WTC11 (cell line): ENCODE results near the gene WNT8A. TPM values are rescaled to one million over a fixed set of nuclear protein-coding genes. Genes with fewer than 3 reads are reported as not detected.
"Not testable (repeated sequence)": the region's sequence is repeated elsewhere in the genome, so short reads cannot be mapped to it uniquely, and the experiment has no call there.

ENCODE experiments used
- ATAC-seq: fragments of 200-7000 bp; cut with Tn5 transposase; 2 replicates; pipeline ENCODE4 v1.10.0; 2021; ENCODE audit warnings: mild to moderate bottlenecking, moderate library complexity
- CTCF ChIA-PET: fragments of 300-600 bp; sonication (Branson Sonifier 250); formaldehyde crosslinking; loops from one replicate; lab custom pipeline; 2021; ENCODE audit warnings: antibody characterized with exemption; lab: Charles Lee
- POLR2A ChIA-PET: fragments of 350-600 bp; sonication (Branson Sonifier 250); formaldehyde crosslinking; loops from one replicate; lab custom pipeline; 2021; ENCODE audit warnings: antibody characterized with exemption; lab: Charles Lee
- DNase-seq: peaks from one replicate; pipeline ENCODE4 v3.0.0; 2021; ENCODE audit warnings: low spot score
- H3K27ac Mint-ChIP-seq: 2 replicates; pipeline ENCODE4 v1.8.0; 2021; ENCODE audit warnings: mixed read lengths
- H3K27me3 Mint-ChIP-seq: 2 replicates; pipeline ENCODE4 v1.8.0; 2021; ENCODE audit warnings: low read depth, mild to moderate bottlenecking, moderate library complexity, mixed read lengths
- H3K36me3 Mint-ChIP-seq: 2 replicates; pipeline ENCODE4 v1.8.0; 2021; ENCODE audit warnings: mixed read lengths
- H3K4me1 Mint-ChIP-seq: 2 replicates; pipeline ENCODE4 v1.8.0; 2022; ENCODE audit warnings: mixed read lengths
- H3K4me3 Mint-ChIP-seq: 2 replicates; pipeline ENCODE4 v1.8.0; 2021; ENCODE audit warnings: mild to moderate bottlenecking, moderate library complexity, mixed read lengths
- H3K9me3 Mint-ChIP-seq: 2 replicates; pipeline ENCODE4 v1.8.0; 2021; ENCODE audit warnings: mixed read lengths
- ATF3 ChIP-seq: sonication (generic); formaldehyde crosslinking; conservative IDR thresholded peaks from 2 replicates; pipeline ENCODE4 v1.8.1; 2022; ENCODE audit warnings: mild to moderate bottlenecking, missing genetic modification reagents
- CREB1 ChIP-seq: sonication (generic); formaldehyde crosslinking; IDR thresholded peaks from 2 replicates; pipeline ENCODE4 v1.8.0; 2023; ENCODE audit warnings: mild to moderate bottlenecking, missing genetic modification reagents
- CREM ChIP-seq: sonication (generic); formaldehyde crosslinking; IDR thresholded peaks from 2 replicates; pipeline ENCODE4 v1.8.1; 2022; ENCODE audit warnings: mild to moderate bottlenecking, missing genetic modification reagents, moderate library complexity
- E2F5 ChIP-seq: sonication (generic); formaldehyde crosslinking; IDR thresholded peaks from 2 replicates; pipeline ENCODE4 v1.8.1; 2022; ENCODE audit warnings: mild to moderate bottlenecking, moderate library complexity, missing genetic modification reagents
- ELF4 ChIP-seq: sonication (generic); formaldehyde crosslinking; IDR thresholded peaks from 2 replicates; pipeline ENCODE4 v1.8.1; 2022; ENCODE audit warnings: low read depth, mild to moderate bottlenecking, moderate library complexity, missing genetic modification reagents
- ERG ChIP-seq: fragments of 250-450 bp; sonication (Bioruptor Pico); IDR thresholded peaks from 2 replicates; pipeline ENCODE4 v1.8.0; 2021; ENCODE audit warnings: mild to moderate bottlenecking
- ESRRA ChIP-seq: sonication (generic); formaldehyde crosslinking; IDR thresholded peaks from 2 replicates; pipeline ENCODE4 v1.8.1; 2022; ENCODE audit warnings: mild to moderate bottlenecking, missing genetic modification reagents, borderline replicate concordance
- FOXK1 ChIP-seq: sonication (generic); formaldehyde crosslinking; IDR thresholded peaks from 2 replicates; pipeline ENCODE4 v1.8.0; 2022; ENCODE audit warnings: mild to moderate bottlenecking, moderate library complexity, missing genetic modification reagents
- JAZF1 ChIP-seq: fragments of 250-450 bp; sonication (Bioruptor Pico); IDR thresholded peaks from 2 replicates; pipeline ENCODE4 v1.9.0; 2021; ENCODE audit warnings: moderate library complexity, mild to moderate bottlenecking, inconsistent platforms
- MLX ChIP-seq: sonication (generic); formaldehyde crosslinking; IDR thresholded peaks from 2 replicates; pipeline ENCODE4 v1.8.1; 2023; ENCODE audit warnings: mild to moderate bottlenecking, missing genetic modification reagents, moderate library complexity
- NFYB ChIP-seq: sonication (generic); formaldehyde crosslinking; conservative IDR thresholded peaks from 2 replicates; pipeline ENCODE4 v1.8.0; 2022; ENCODE audit warnings: low read depth, missing genetic modification reagents
- NR1H2 ChIP-seq: sonication (generic); formaldehyde crosslinking; IDR thresholded peaks from 2 replicates; pipeline ENCODE4 v1.9.0; 2021; ENCODE audit warnings: mild to moderate bottlenecking, moderate library complexity, missing genetic modification reagents
- NR2C2 ChIP-seq: sonication (generic); formaldehyde crosslinking; IDR thresholded peaks from 2 replicates; pipeline ENCODE4 v1.8.0; 2022; ENCODE audit warnings: mild to moderate bottlenecking, missing genetic modification reagents
- SMAD4 ChIP-seq: sonication (generic); formaldehyde crosslinking; IDR thresholded peaks from 2 replicates; pipeline ENCODE4 v1.8.0; 2022; ENCODE audit warnings: mild to moderate bottlenecking, missing genetic modification reagents
- TEAD1 ChIP-seq: sonication (generic); formaldehyde crosslinking; IDR thresholded peaks from 2 replicates; pipeline ENCODE4 v1.8.0; 2022; ENCODE audit warnings: mild to moderate bottlenecking, missing genetic modification reagents
- USF2 ChIP-seq: sonication (generic); formaldehyde crosslinking; IDR thresholded peaks from 2 replicates; pipeline ENCODE4 v1.8.1; 2023; ENCODE audit warnings: mild to moderate bottlenecking, missing genetic modification reagents, moderate library complexity
- ZNF121 ChIP-seq: sonication (generic); formaldehyde crosslinking; IDR thresholded peaks from 2 replicates; pipeline ENCODE4 v1.8.0; 2023; ENCODE audit warnings: missing genetic modification reagents
- total RNA-seq: library from RNA; stranded (reverse); gene quantifications from 3 replicates; pipeline ENCODE4 v1.2.3, GENCODE V29; 2021

Gene WNT8A
- total RNA-seq, 1 experiment from 2014 or later = not detected

- H3K27me3 Mint-ChIP-seq, H3K36me3 Mint-ChIP-seq, H3K27ac Mint-ChIP-seq, H3K4me1 Mint-ChIP-seq, DNase-seq, H3K9me3 Mint-ChIP-seq, H3K4me3 Mint-ChIP-seq, ATAC-seq: not testable (repeated sequence)
- POLR2A ChIA-PET = interaction anchor here (0.7 kb wide), 1 partner anchor 13 kb away, joined by 3 read pairs; no protein-coding TSS in a partner anchor
- peak; percentile 44; the same call in 1 of the 2 replicates for TF ChIP-seq ZNF121 (CRISPR knock-in tag)
- CTCF ChIA-PET = interaction anchor here (1.0 kb wide), 1 partner anchor 17 kb away, joined by 4 read pairs; no protein-coding TSS in a partner anchor
Measured at GRCh38 chr5:138052718-138053117, 31.1 kb upstream of the WNT8A start.

- no peak for ATAC-seq
- ChIA-PET CTCF (interaction anchor here (1.1 to 3.7 kb wide), 2 partner anchors 11 to 17 kb away, joined by 4 to 25 read pairs; no protein-coding TSS in a partner anchor), POLR2A (no interaction called here)
- Mint-ChIP-seq H3K36me3 (no peaks in the 10 kb centered on the region), H3K9me3 (no peaks in the 10 kb centered on the region), H3K27ac (no peak overlapping the region)
- no peak for TF ChIP-seq MLX
- TF ChIP-seq FOXK1 (CRISPR knock-in tag) = no peak
- no peak for TF ChIP-seq ELF4 (CRISPR knock-in tag)
- TF ChIP-seq E2F5 (CRISPR knock-in tag) = no peak
- no peak for TF ChIP-seq ESRRA (CRISPR knock-in tag)
- TF ChIP-seq ATF3 (CRISPR knock-in tag) = no peak
- TF ChIP-seq ERG = no peak
- TF ChIP-seq, all 79 proteins: peak for 0
- no peak for DNase-seq
- Mint-ChIP-seq H3K4me1 (peaks cover 5% of the 10 kb centered on the region; the same call in 1 of the 2 replicates), H3K27me3 (peaks cover 5% of the 10 kb centered on the region; the same call in 1 of the 2 replicates), H3K4me3 (no peak overlapping the region)
Measured at GRCh38 chr5:138053554-138053953, 30.3 kb upstream of the WNT8A start.

GRCh38 chr5:138054206-138054605, 29.6 kb upstream of the WNT8A start:
- TF ChIP-seq NFYB (CRISPR knock-in tag) (no peak), NR2C2 (CRISPR knock-in tag) (no peak), TEAD1 (CRISPR knock-in tag) (no peak), JAZF1 (no peak), NR1H2 (CRISPR knock-in tag) (no peak), CREM (CRISPR knock-in tag) (no peak), CREB1 (CRISPR knock-in tag) (no peak), FOXK1 (CRISPR knock-in tag) (no peak), USF2 (CRISPR knock-in tag) (no peak), SMAD4 (CRISPR knock-in tag) (no peak)
- CTCF ChIA-PET = interaction anchor here (1.1 to 3.7 kb wide), 2 partner anchors 11 to 18 kb away, joined by 4 to 25 read pairs; no protein-coding TSS in a partner anchor
- no peak for ATAC-seq

More at GRCh38 chr5:138054206-138054605, 29.6 kb upstream of the WNT8A start:
- POLR2A ChIA-PET = no interaction called here
- Mint-ChIP-seq H3K9me3 (no peaks in the 10 kb centered on the region), H3K4me3 (no peak overlapping the region), H3K36me3 (no peaks in the 10 kb centered on the region), H3K27ac (no peak overlapping the region), H3K27me3 (peaks cover 5% of the 10 kb centered on the region; the same call in 1 of the 2 replicates), H3K4me1 (peaks cover 5% of the 10 kb centered on the region; the same call in 1 of the 2 replicates)
- no peak for DNase-seq
